GM10266 (cell line): Measurements from ENCODE around the gene USP34.

Experiments
- DNase-seq: peaks from one replicate; pipeline ENCODE4 v3.0.0; 2012; ENCODE audit errors: extremely low spot score
- TF ChIP-seq, protein P1 (sequence below): IDR thresholded peaks from 2 replicates; pipeline ENCODE4 v1.5.1; 2012; ENCODE audit warnings: mild to moderate bottlenecking, low read depth; ENCODE audit not compliant: control insufficient read depth, insufficient read depth; ENCODE audit errors: missing control alignments

USP34 gene

DNA sequence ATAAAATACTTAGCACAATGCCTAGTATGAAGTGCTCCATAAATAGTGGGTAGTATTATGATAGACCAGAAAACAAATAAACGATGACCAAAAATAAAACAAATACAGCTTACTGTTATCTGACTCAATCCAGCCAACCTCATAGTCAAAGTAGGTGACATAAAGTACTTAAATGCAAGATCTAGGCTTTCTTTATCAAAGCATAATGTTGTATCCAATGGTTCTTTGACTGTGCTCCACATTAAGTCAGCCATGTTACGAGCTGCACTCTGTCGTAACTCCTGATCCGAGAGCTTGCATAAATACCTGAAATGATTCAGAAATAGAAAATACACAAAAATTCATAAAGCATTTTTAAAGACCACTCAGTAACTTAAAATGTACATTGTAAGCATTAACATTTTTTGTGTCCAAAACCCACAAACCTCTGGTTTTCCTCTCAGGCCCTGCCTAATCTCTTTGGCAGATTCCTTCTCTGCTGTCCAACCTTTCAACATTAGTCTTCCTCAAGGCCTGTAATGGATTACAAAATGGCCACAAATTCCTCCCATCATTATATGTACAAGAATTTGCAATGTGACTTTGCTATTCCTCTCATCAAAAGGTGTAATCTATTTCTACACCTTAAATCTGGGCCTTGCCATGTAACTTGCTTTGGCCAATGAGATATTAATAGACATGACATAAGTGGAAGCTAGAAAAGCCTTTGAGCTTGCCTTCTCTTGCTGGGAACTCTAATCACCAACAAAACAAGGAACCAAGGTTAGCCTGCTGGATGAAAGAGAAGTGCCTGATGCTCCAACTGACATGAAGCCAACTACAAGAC lies 90.6 kb downstream of the USP34 start:
- no peak for DNase-seq
- TF ChIP-seq, protein P1, sequence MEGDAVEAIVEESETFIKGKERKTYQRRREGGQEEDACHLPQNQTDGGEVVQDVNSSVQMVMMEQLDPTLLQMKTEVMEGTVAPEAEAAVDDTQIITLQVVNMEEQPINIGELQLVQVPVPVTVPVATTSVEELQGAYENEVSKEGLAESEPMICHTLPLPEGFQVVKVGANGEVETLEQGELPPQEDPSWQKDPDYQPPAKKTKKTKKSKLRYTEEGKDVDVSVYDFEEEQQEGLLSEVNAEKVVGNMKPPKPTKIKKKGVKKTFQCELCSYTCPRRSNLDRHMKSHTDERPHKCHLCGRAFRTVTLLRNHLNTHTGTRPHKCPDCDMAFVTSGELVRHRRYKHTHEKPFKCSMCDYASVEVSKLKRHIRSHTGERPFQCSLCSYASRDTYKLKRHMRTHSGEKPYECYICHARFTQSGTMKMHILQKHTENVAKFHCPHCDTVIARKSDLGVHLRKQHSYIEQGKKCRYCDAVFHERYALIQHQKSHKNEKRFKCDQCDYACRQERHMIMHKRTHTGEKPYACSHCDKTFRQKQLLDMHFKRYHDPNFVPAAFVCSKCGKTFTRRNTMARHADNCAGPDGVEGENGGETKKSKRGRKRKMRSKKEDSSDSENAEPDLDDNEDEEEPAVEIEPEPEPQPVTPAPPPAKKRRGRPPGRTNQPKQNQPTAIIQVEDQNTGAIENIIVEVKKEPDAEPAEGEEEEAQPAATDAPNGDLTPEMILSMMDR: no peak

DNA sequence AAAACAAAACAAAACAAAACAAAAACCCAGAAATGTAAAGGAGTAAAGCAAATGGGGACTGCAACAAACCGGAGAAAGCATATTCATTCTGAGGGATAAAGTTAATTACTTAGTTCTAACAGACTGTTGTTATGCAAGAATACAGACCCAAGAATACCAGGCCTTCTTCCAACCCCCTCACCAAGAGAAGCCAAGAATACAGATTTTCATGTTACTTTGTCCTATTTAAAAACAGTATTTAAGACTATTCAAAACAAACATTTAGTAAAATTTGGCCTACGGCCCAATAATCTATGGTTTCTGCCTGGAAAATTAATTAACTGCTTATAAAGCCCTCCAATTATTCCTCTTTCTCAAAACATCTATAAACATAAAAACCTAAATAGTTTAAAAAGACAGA lies 91.4 kb downstream of the USP34 start:
- TF ChIP-seq, protein P1: no peak
- DNase-seq: no peak

DNA sequence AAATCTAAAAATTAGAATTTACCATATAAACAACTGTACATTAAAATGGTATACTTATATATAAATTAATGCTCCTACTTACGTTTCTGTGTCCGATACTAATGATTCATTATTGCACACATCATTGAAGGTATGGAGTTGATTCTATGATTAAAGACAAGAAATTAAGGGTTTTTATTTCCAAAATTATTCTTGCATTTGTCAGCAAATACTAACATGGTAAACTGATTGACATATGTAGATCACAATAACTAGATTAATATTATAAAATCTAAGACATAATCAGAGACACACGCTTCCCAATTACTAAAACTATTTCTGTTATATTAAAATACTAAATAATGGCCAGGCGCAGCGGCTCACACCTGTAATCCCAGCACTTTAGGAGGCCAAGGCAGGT lies 92.6 kb downstream of the USP34 start:
- no peak for DNase-seq
- TF ChIP-seq, protein P1: no peak

DNA sequence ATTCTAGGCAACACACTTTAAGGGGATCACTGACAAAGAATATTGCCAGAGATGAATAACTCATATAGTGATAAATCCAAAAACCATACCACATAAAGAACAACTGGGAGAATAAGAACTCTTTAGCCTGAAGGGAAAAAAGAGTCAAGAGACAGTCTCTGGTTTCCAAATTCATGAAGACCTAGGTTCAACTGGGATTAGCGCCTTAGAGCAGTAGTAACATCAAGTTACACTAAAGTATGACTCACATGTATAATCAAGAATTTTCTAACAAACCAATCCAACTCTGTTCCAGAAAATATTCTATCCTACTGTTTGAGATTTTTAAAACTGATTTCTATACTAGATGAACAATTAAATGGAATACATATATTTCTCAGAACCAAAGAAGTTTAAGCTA lies 93.8 kb downstream of the USP34 start:
- TF ChIP-seq, protein P1: no peak
- DNase-seq: no peak

DNA sequence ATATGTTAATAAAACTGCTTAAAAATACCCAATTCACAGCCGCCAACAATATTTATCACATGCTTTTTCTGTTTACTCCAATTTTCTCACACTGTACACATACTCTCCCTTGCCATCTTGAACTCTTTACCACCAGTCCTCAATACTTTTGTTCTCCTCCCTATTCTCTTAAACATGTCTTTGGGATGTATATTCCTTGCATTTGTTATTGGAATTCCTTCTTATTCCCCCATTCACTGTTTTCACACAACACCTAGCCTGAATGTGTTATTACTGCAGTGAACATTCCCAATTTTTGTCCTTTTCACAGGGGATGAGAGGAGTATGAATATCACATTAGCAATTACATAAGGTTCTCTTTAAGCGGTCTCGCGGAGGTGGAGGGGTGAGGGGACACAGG lies 94.7 kb downstream of the USP34 start:
- DNase-seq: no peak
- TF ChIP-seq, protein P1: no peak

DNA sequence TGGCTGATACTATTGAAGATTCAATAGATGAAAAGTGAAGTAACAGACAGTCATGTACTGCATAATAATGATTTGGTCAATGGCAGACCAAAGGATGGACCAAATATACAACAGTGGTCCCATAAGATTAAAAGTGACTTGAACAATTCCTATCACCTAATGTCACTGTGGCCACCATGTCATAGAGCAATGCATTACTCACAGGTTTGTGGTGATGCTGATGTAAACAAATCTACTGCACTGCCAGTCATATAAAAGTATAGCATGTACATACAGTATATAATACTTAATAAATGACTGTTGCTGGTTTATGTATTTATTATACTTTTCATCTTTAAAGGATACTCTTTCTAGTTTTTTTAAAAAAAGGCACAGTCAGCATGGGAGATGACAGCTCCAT lies 99.9 kb downstream of the USP34 start:
- TF ChIP-seq, protein P1: no peak
- no peak for DNase-seq
